Frontal cortex (tissue), 4 donors: ENCODE data around the gene TANK. TPM values are rescaled to one million over a fixed set of nuclear protein-coding genes. Genes with fewer than 3 reads are reported as not detected.
A peak's percentile ranks its signal among the peaks of the same experiment; 100 is the strongest.
"Not testable (repeated sequence)": the region's sequence is repeated elsewhere in the genome, so short reads cannot be mapped to it uniquely, and the experiment has no call there.

Source experiments
- DNase-seq, 2 donors: peaks; one replicate each; pipeline ENCODE4 v3.0.0; 2012; ENCODE audit warnings: low spot score in 2 of 2
- FAIRE-seq: peaks from 2 replicates; lab custom pipeline; 2012; peaks lifted over from hg19 to GRCh38; lab: Jason Lieb, UNC
- total RNA-seq: library from RNA; depleted of rRNA; stranded (reverse); fragments of >200 nt; gene quantifications from one replicate; pipeline ENCODE4 v1.2.3, GENCODE V29; 2014
- donor health status: control.
- donor health status: control.
- donor health status: control.

TANK gene
- total RNA-seq, 1 donor from 2014 or later: 66.9 TPM

DNA sequence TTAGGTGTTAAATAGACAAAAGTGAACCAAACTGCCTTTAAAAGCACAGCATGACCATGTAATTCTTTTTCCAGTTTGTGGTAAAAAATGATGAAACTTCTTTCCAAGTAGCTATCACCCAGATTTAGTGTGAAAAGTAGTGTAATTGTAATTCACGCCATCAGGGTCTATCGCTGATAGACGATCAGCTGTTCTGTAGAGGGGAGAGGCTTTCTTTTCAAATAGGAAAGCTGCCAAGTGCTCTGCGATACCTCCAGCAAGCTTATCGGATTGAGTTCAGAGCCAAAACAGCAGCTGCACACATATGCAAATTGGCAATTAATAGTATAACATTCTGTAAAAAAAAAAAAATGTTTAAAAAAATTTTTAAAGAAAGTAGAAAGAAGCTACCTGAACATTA, 86.1 kb downstream of the TANK start:
- FAIRE-seq (no peak), DNase-seq (no peak)

DNA sequence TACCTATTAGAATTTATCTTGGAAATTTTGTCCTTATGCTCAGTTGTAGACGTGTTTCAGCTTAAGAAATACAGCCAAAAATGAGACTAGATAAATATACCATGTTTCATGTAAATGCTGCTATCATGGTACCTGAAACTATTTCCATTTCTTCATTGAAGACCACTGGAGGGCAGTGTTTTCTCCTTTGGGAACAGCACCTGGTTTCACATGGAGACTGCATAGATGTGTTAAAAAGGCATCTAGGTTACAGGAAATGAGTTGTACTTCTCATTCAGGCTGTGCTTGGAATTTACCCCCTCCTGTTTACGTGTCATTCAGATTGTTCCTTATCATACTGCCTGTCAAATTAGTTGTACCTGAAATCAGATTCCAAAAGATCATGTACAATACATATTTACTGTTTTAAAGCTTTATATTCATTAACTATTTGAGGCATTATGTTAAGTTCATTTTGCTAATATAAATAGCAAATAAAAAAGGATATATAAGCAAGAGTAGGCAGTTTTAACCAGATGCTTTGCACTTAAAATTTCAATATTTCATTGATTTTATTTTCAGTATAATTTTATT, 90.7 kb downstream of the TANK start:
- FAIRE-seq (no peak), DNase-seq (peak in 1 of 2 donors; percentile 18)

- DNase-seq (no peak), FAIRE-seq (peak; percentile 23)
Observed at GRCh38 chr2:161257123-161257952, 97.1 kb downstream of the TANK start.

- FAIRE-seq: no peak
- no peak for DNase-seq
Observed at GRCh38 chr2:161265874-161266273, 105.6 kb downstream of the TANK start.

DNA sequence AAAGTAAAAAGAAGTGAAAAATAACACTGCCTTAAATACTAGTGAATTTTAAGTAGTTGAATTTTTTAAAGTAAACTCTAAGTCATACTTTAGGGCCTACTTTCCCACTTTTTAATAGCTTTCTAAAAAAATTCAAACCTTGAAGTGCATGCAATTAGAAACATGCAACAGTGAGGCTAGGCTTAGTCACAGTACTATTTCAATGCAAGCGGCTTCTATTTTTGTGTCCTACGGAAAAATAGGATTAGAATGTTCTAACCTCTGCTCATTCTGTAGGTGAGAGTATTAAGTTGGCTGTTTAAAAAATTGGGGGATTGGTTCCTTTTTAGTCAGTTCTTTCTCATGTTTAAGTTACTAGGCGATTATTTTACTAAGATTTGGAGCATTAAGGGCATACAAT, 108.9 kb downstream of the TANK start:
- FAIRE-seq (no peak), DNase-seq (no peak)

- FAIRE-seq (peak; percentile 89), DNase-seq (peak in 1 of 2 donors; percentile 18)
Observed at GRCh38 chr2:161273038-161273760, 113.0 kb downstream of the TANK start.

GRCh38 chr2:161278564-161279229, 118.5 kb downstream of the TANK start:
- not testable (repeated sequence) for FAIRE-seq
- peak; percentile 25 to 53 for DNase-seq

- DNase-seq, FAIRE-seq: not testable (repeated sequence)
Observed at GRCh38 chr2:161279230-161279815, 119.1 kb downstream of the TANK start.

GRCh38 chr2:161280906-161281323, 120.7 kb downstream of the TANK start:
- not testable (repeated sequence) for FAIRE-seq, DNase-seq

GRCh38 chr2:161281615-161282310, 121.5 kb downstream of the TANK start:
- FAIRE-seq, DNase-seq: not testable (repeated sequence)

GRCh38 chr2:161282311-161282644, 122.0 kb downstream of the TANK start:
- DNase-seq, FAIRE-seq: not testable (repeated sequence)

- no peak for DNase-seq
- no peak for FAIRE-seq
Observed at GRCh38 chr2:161283926-161284325, 123.7 kb downstream of the TANK start.

Other genes with a start within 250 kb of the TANK start
- gene PSMD14, start 148.0 kb downstream of the TANK start, total RNA-seq: 84.4 TPM